ENCODE results near the gene CDKAL1.
"Not testable (repeated sequence)": the region's sequence is repeated elsewhere in the genome, so short reads cannot be mapped to it uniquely, and the experiment has no call there.

CDKAL1 gene

DNA sequence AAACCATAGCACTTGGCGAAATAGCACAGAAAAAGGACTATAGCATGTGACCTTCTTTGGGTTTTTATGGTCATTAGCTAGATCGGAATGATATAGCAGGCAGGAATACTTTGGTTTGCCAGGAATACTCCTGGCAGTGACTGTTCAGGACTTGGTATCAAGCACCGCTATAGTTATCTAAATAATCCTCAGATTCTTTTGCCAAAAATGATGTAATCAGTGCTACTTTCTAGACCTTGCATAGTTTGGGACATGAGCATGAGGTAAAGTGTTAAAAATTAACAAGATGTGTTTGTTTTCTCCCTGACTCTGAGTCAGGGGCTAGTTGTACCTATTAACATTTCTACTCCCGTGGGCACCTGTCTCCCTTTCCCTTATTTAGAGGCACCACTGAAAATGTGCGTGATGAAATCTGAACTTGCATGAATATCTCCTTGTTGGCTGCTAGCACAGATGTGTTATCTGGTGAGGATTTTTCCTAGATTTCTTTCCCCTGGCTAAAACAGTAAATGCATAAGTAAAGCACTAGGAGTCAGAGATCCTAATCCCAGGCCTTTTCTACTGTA lies 511.0 kb downstream of the CDKAL1 start:
- DNase-seq = no peak

DNA sequence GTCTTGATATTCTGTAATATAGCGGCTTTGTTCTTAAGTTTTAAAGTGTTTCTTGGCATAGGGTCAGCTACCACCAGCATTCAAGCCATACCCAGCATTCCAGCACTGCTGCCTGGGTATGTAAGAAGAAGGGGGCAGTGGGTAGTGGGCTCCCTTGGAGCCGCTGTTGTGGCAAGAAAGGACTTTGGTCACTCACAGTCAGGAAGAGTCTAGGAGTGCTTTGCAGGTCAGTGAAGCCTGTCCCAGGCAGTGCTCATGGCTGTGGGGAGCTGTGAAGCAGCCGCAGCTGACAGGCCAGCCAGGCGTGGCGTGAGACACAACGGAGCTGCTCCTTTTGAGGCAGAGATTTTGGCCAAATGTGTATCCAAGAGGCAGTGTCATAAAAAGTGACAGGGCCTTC lies 512.0 kb downstream of the CDKAL1 start:
- no peak for DNase-seq

DNA sequence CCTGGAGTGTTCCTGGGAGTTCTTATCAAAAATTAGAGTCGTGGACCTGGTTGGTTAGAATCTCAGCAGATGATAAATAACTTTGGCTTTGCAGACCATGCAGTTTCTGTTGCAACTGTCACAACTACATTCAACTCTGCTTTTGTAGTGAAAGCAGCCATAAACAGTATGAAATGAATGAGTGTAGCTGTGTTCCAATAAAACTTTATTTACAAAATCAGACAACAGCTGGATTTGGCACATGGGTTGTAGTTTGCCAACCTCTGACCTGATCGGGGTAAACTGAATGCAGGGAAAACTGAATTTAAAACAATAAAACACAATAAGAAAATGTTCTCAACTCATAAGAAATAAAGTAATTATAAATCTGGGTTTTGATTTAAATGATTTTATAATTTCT lies 513.8 kb downstream of the CDKAL1 start:
- no peak for DNase-seq

DNA sequence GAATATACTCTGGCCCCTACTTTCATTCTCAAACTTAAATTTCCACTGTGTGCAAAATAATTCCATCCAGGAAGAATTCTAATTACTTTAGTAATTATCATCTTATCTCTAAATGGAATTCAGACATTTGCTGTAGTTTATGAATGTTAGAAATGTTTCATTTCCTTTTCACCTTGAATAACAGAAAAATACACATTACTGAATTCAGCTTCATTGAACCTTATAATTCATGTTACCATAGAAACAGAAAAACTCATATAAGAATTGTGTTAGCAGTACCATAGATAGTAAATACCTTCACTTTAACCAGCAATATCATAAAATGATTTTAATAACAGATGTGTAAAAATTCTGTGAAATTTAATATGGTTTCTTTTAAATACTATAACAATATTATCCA lies 514.9 kb downstream of the CDKAL1 start:
- DNase-seq = no peak

DNA sequence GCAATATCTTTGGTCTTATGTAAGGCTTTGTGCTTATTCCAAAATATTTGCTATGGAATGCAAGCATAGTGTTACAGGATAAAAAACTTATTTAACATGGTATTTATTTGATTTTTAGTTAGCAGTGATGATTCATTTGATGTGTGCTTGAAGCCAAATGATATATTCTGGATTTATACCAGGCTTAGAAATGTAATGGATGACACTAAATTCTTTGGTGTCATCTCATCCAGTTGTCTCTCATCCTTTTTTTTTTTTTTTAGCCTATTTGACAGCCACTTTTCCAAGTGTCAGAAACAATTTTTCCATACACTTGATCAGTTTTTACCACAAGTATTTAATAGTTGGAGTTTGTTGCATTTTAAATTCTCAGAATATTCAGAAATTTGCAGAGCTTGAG lies 515.3 kb downstream of the CDKAL1 start:
- no peak for DNase-seq

DNA sequence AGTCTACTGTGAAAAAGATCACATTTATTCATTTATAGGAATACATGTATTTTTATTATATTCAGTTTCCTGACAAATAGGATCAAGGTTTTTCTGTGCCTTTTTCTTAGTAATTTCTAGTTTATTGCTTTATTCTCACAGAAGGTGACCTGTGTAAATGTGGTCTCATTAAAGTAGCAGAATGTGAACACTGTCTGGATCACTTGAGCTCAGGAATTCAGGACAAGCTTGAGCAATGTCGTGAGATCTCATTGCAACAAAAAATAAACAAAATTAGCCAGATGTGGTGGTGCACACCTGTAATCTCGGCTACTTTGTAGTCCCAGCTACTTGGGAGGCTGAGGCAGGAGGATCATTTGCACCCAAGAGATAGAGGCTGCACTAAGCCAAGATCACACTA lies 516.7 kb downstream of the CDKAL1 start:
- DNase-seq = no peak

DNA sequence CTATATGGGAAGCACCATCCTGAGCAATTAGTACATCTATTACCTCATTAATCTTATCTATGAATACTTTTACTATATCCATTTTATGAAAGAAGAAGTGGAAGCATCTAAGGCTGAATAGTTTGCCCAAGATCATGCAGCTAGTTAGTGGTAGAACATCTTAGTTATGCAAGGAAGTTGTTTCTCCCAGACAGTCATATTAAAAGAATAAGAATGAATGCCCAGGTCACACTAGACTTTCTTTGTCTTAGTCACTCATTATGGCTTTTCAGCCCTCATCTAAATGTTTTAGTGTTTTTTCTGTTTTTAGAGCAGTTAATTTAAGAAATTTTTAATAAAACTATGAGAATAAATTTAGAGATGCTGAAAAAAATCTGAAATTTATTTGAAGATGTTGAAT lies 517.5 kb downstream of the CDKAL1 start:
- DNase-seq = no peak

DNA sequence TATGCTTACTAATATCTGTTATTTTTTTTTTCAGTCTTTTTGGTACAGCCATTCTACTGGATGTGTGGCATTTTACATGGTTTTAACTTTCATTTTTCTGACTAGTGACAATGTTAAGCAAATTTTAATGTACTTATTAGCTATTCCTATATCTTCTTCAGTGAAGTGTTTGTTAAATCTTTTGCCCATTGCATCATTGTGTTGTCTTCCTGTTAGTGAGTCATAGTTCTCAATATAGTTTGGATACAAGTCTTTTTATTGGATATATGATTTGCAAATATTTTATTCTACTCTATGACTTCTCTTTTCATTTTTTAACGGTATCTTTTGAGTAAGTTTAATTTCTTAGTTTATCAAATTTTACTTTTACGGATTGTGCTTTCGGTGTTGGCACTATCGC lies 519.4 kb downstream of the CDKAL1 start:
- DNase-seq = no peak

DNA sequence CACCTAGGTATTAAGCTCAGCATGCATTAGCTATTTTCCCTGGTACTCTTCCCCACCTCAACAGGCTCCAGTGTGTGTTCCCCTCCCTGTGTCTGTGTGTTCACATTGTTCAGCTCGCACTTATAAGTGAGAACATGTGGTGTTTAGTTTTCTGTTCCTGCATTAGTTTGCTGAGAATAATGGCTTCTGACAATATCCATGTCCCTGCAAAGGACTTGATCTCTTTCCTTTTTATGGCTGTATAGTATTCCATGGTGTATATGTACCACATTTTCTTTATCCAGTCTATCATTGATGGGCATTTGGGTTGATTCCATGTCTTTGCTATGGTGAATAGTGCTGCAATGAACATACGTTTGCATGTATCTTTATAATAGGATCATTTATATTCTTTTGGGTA lies 521.2 kb downstream of the CDKAL1 start:
- DNase-seq = not testable (repeated sequence)

DNA sequence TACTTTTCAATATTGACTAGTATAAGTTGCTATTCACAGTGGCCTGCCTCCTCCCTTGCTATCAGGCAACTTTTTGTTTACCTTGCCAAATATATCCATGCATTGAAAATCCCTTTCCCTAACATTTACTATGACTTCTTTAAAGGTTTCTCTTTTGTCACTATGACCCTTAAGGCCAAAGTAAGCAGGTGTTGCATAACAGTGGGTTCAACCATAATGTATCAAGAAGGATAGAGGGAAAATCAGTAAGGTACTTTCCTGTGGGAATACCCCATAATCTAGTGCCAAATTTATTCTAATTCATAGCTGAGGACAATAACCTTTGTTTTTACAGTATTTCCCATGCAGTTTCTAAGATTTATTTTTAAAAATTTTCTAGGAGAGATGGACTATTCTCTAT lies 527.6 kb downstream of the CDKAL1 start:
- DNase-seq = no peak

DNA sequence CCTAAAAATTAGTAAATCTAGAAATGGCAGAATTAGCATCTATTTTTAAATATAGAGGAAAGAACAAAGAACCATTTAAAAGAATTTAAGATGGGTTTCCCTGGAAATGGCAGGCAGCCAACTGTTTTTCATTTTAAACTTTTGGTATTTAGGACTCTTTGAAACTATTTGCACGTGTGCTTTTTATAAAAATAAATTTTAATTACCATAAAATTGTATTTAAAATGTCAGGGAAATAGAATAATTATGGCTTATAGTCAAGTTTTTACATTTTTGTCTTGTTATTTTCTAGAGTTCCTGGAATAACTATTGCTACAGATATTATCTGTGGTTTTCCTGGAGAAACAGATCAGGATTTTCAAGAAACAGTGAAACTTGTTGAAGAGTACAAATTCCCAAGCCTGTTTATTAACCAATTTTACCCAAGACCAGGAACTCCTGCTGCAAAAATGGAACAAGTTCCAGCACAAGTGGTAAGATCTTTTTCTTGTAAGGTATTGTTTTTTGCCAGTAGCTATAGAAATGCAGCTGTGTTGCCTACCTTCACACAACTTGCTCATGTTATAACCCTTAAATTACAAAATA lies 530.6 kb downstream of the CDKAL1 start:
- no peak for DNase-seq

DNA sequence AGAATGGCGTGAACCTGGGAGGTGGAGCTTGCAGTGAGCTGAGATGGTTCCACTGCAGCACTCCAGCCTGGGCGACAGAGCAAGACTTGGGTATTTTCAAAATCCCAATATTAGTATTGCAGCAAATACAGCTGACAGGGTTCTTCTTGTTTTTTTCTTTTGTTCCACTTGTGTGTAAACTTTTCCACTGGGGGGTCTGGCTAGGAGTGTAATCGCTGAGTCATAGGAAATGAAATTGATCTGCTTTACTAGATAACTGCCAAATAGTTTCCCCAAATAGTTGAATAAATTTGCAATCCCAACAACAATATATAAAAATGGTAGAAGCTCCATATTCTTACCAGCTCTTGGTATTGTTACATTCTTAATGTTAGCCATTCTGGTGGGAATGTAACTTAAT lies 533.3 kb downstream of the CDKAL1 start:
- no peak for DNase-seq

DNA sequence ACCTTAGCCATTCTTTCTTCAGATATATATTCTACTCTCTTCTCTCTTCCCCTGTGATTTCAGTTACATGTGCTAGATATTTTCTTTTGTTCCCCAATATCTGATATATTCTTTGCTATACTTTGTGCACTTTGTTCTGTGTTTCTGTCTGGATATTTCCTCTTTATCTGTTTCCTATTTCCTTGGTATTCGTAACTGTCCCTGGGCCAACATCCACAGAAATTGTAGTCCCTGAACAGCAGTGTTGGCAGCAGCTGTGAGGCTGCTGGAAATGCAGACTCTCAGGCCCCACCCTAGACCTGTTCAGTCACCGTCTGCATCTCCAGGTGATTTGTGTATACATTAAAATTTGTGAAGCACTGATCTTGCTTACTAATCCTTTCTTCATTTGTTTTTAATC lies 536.4 kb downstream of the CDKAL1 start:
- no peak for DNase-seq

DNA sequence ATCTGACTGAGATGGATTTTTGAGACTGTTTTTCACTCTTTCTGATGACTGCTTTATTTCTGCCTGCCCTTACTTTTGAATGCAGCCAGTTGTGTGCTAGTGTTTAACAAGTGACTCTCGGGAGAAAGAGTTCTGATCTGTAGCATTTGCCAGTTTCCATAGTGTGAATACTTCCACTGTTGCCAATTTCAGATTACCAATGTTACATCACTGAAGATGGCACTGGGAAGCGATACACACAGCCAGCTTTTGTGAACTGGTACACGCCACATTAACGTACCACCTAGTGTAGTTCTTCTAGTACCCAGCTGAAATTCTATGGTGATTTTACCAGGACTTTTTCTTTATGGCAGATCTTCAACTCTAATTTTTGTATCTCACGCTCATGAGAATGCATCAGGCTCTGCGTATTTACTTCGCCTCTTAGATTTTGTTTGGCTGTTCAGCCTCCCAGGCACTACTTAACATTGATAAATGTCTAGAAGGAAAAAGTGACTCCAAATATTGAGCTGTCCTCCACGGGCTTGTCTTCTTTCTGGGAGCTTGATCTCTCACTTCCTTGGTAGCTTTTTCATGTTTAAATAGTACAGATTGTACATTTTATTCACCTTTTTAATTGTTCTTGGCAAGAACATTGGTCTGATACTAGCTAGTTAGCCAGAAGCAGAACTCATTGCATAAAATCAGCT lies 537.7 kb downstream of the CDKAL1 start:
- DNase-seq = no peak

DNA sequence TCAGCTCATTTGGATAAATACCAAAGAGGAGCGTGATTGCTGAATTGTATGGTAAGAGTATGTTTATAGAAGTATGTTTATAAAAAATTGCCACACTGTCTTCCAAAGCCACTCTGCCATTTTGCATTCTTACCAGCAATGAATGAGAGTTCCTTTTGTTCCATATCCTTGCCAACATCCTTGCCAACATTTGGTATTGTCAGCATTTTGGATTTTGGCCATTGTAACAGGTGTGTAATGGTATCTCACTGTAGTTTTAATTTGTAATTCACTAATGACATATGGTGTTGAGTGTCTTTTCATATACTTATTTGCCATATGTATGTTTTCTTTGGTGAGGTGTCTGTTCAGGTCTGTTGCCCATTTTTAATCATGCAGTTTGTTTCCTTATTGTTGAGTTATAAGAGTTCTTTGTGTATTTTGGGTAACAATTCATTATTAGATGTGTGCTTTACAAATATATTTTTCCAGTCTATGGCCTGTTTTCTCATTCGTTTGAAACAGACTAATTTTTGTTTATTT lies 539.1 kb downstream of the CDKAL1 start:
- no peak for DNase-seq

DNA sequence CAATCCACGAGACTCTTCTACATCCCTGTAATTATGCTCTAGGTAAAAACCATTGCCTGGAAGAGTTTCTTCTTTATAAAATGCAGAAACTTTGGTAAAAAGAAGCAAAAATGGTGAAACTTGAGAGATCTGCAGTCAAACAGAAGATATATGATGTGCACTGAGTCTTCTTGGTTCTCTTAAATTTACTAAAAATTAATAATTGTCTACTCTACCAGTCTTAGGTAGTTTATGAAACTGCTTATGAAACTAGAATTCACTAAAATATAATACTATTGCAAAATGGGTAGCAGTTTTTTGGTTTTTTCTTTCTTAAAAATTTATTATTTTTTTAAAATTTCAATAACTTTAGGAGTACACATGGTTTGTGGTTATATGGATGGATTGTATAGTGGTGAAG lies 540.2 kb downstream of the CDKAL1 start:
- DNase-seq = no peak

DNA sequence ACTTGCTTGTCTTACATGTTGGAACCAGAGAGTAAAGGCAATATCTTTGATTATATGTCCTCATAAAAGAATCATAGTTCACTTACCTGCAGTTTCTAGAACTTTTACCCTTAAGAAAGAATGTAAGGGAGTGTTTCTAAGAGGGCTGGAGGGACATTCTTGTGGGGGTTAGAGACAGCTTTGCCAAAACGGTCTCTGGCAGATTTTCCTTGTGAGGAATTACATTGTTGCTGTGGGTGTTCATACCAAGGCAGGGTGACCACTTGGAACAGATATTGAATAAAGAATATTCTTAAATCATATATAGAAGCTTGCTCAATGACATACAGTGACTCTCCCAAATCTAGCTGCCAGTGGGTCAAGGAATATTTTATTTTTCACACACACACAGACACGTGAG lies 541.7 kb downstream of the CDKAL1 start:
- no peak for DNase-seq

DNA sequence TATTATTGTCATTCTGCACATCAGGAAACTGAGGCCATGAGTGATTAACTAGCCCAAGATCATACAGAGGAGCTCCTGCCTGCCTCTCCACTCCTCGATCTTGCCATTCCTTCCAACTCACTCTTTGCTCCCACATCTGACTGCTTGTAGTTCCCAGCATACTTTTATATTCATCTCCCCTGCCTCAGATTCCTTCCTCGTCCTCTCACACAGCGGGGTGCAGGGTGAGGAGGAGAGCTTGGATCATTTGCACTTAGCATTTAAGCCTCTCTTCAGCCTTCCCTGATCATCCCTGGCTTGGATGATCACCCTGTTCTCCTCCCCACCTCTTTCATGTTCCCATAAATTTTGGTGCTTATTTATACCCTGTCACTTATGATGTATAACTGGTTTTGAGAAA lies 544.2 kb downstream of the CDKAL1 start:
- no peak for DNase-seq

DNA sequence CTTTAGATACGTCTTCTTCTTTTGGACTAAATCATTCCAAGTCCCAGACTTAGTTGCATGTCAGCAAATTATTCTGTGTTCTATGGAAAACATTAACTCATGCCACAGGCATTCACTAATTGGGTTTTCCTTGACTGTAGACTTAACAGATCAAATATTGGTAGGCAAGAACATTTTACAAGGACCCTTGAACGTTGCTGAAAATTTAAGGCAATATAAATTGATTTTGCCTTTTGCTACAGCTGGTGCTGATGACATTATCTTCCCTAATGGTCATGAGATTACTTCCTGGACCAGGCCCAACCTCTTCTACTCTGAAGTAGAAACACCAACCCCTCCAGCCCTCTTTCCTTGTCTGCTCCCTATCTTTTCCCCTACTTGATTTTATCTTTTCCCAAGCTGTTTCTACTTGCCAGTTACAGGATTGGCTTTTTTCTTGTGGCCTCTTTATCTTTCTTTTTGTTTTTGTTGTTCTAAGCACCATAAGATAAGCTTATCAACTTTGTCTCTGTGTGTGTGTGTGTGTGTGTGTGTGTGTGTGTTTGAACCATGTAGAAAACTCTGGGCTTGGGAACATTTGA lies 545.3 kb downstream of the CDKAL1 start:
- DNase-seq = no peak

DNA sequence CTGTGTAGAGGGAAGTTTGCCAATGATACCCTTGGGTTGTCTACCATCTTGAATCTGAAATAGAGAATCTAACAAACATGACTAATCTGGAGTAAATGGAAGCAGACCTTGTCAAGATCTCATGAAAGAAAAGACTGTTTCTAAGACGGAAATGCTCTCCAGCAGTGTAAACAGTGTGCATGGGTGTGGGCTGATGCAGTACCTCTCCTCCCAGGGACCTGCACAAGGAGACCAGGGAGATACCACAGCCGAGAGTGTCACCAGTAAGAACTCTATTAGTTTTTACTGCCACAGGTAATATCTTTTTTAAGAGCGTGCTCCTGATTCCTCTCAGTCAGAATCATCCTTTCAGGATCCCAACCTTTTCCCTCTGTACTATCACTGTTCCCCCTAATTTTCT lies 546.0 kb downstream of the CDKAL1 start:
- DNase-seq = no peak

DNA sequence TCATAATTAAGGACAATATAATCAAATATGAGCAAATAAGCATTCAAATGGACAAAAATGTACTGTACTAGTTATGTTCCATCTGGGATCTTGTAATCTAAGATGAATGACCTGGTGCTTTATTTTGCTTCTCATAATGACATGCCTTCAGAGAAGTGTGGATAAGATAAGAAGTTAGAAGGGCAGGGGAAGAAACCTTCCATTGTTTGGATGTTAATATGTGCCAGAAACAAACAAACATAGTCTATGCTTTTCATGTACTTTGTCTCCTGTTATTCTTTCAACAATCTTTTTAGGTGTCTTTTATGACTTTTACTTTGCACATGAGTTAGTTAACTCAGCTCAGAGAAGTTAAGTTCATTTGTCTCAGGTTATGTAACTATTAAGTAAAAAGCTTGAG lies 547.8 kb downstream of the CDKAL1 start:
- no peak for DNase-seq

DNA sequence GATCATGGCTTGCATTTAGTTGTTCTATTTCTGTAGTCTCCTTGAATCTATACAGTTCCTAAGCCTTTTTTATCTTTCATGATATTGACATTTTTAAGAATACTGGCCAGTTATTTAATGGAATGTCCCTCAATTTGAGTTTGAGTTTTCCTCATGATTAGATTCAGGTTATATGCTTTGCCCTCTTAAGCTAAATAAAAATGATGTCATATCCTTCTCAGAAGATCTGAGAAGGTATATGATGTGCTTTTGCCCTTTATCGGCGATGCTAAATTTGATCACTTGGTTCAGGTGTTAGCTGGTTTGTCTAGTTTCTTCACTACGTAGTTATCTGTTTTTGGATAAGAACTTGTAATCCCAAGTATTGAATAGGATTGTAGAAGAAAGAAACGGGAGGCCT lies 549.5 kb downstream of the CDKAL1 start:
- no peak for DNase-seq

DNA sequence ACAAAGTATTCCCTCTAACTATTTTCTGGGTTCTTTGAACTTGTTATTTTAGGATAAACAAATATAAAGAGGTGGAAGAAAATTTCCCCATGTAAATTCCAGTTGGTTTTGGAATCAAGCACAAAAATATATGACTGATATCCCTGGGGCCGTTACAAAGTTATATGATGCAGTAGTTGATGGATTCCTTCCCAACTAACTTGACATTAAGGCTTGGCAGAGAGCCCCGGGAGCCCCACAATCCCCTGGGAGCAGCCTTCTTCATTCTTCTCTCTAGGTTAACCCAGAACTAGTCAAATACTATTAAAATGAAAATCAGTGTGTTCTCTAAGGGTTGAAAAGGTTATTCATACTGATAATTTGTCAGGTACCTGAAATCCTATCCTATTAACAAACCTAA lies 550.4 kb downstream of the CDKAL1 start:
- no peak for DNase-seq

DNA sequence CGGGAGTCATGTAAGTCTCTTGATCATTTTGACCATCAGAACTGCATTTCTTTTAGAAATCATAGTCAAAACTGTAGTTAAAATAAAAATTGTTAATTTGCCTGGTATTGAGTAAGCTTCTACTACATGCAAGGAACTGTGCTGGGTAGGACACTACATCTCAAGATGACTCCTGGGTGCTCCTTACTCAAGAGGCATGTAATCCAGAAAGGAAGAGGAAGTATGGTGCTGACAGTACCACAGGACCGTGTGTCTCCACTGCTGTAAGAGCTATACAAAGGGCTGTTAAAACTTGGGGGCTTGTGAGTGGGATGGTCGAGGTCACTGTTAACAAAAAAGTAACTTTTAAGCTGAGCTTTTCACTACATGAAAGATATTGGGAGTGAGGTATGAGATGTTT lies 551.0 kb downstream of the CDKAL1 start:
- DNase-seq = no peak

Data from activated T-cell treated with anti-CD3 and anti-CD28 coated beads, Interleukin-2, amount 50 U/mL, for 48 hours (primary cell).